Measurements from ENCODE around the gene GSK3B. TPM values are rescaled to one million over a fixed set of nuclear protein-coding genes. Genes with fewer than 3 reads are reported as not detected.

Gene GSK3B
- polyA plus RNA-seq, 3 donors = 16.2 to 20.6 (median 20.5) TPM

DNA sequence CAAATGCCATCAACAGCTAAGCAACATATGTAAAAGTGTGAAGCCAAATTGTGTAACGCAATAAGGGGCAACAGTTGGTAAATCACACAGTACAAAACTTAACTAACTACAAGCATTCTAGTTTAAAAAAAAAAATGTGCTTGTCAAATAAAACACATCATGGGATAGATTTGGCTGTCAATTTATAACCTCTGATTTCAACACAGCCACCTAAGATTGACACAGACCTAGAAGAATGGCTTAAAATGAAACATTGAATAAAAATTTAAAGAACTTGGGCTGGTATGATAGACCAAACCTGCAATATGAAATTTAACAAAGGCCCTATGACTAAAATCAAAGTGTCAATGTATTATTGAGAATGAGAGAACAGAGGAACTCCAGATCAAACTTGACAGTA is 164.0 kb downstream of the GSK3B start:
- peaks cover 0 to 2% (median 0%) of the 10 kb centered on the region in 3 donors for H3K27me3 Mint-ChIP-seq (ENCODE audit: low read depth in 3 of 3)
- Histone ChIP-seq H3K4me2 (replicated peaks; ENCODE audit: extremely low read depth, low read length, poor library complexity, severe bottlenecking) (no peak overlapping the region), H4K20me1 (ENCODE audit: insufficient read depth, low read length) (peaks cover 90% of the 10 kb centered on the region), H2AFZ (ENCODE audit: insufficient read depth, low read depth, low read length, poor library complexity, severe bottlenecking) (no peak overlapping the region), H3K27me3 (ENCODE audit: control insufficient read depth in 2 of 2, insufficient read depth in 2 of 2, low read length in 2 of 2) (no peaks in the 10 kb centered on the region), H3K9me3 (replicated peaks in 1 of 2; ENCODE audit: control insufficient read depth in 1 of 2, insufficient read depth in 1 of 2, low read length in 2 of 2) (no peaks in the 10 kb centered on the region), H3K27ac (ENCODE audit: low read depth in 1 of 2, low read length in 2 of 2) (no peak overlapping the region), H3K79me2 (ENCODE audit: insufficient read depth, low read length) (peaks cover 92% of the 10 kb centered on the region), H3K9ac (ENCODE audit: insufficient read depth, low read length, poor library complexity, severe bottlenecking) (no peak overlapping the region), H3K4me1 (ENCODE audit: control insufficient read depth in 1 of 2, insufficient read depth in 2 of 2, low read length in 2 of 2) (no peaks in the 10 kb centered on the region), H3K36me3 (replicated peaks in 1 of 2; ENCODE audit: control insufficient read depth in 1 of 2, insufficient read depth in 2 of 2, low read length in 2 of 2) (peaks cover 0 to 5% of the 10 kb centered on the region in 2 donors), H3K4me3 (replicated peaks in 1 of 3; ENCODE audit: low read depth in 2 of 3, low read length in 3 of 3) (no peak overlapping the region)
- no peak overlapping the region for H3K4me3 Mint-ChIP-seq
- peaks cover 2 to 6% of the 10 kb centered on the region in 2 donors for H3K36me3 Mint-ChIP-seq
- peaks cover 7% of the 10 kb centered on the region for H3K4me1 Mint-ChIP-seq
- TF ChIP-seq, protein P1, sequence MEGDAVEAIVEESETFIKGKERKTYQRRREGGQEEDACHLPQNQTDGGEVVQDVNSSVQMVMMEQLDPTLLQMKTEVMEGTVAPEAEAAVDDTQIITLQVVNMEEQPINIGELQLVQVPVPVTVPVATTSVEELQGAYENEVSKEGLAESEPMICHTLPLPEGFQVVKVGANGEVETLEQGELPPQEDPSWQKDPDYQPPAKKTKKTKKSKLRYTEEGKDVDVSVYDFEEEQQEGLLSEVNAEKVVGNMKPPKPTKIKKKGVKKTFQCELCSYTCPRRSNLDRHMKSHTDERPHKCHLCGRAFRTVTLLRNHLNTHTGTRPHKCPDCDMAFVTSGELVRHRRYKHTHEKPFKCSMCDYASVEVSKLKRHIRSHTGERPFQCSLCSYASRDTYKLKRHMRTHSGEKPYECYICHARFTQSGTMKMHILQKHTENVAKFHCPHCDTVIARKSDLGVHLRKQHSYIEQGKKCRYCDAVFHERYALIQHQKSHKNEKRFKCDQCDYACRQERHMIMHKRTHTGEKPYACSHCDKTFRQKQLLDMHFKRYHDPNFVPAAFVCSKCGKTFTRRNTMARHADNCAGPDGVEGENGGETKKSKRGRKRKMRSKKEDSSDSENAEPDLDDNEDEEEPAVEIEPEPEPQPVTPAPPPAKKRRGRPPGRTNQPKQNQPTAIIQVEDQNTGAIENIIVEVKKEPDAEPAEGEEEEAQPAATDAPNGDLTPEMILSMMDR (IDR thresholded peaks at IDR 0.05) = no peak
- WGBS (ENCODE audit: insufficient coverage) = no CpG with 5 or more reads among the region's 1 CpG
- H3K9me3 Mint-ChIP-seq = no peaks in the 10 kb centered on the region
- intact Hi-C loops (cut with micrococcal nuclease) = no loop called here
- DNase-seq = no peak
- peak overlapping the region in 2 of 7 donors; percentile 22 to 41 for H3K27ac Mint-ChIP-seq

DNA sequence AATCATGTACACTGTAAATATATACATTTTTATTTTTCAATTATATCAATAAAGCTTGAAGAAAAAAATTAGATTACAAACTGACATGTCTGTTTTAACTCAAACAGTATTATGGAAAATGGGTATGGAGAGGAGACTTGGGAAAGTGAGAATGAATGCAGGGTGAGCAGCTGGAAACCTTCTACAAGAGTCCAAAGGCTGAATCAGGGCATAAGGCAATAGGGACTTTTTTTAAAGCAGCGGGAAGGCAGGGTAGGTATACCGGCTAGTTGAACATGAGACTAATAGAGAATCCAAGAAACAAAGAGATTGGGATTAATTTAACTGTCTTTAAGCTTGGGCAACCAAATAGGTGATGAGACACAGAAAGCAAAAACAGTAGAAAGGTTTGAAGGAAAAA is 167.1 kb downstream of the GSK3B start:
- Histone ChIP-seq H3K27me3 (ENCODE audit: control insufficient read depth in 2 of 2, insufficient read depth in 2 of 2, low read length in 2 of 2) (no peaks in the 10 kb centered on the region), H3K4me3 (replicated peaks in 1 of 3; ENCODE audit: low read depth in 2 of 3, low read length in 3 of 3) (no peak overlapping the region), H3K4me1 (ENCODE audit: control insufficient read depth in 1 of 2, insufficient read depth in 2 of 2, low read length in 2 of 2) (no peaks in the 10 kb centered on the region), H3K36me3 (replicated peaks in 1 of 2; ENCODE audit: control insufficient read depth in 1 of 2, insufficient read depth in 2 of 2, low read length in 2 of 2) (peaks cover 0 to 5% of the 10 kb centered on the region in 2 donors), H4K20me1 (ENCODE audit: insufficient read depth, low read length) (peaks cover 76% of the 10 kb centered on the region), H3K79me2 (ENCODE audit: insufficient read depth, low read length) (peaks cover 72% of the 10 kb centered on the region), H3K27ac (ENCODE audit: low read depth in 1 of 2, low read length in 2 of 2) (no peak overlapping the region), H3K4me2 (replicated peaks; ENCODE audit: extremely low read depth, low read length, poor library complexity, severe bottlenecking) (no peak overlapping the region), H2AFZ (ENCODE audit: insufficient read depth, low read depth, low read length, poor library complexity, severe bottlenecking) (no peak overlapping the region), H3K9ac (ENCODE audit: insufficient read depth, low read length, poor library complexity, severe bottlenecking) (no peak overlapping the region), H3K9me3 (replicated peaks in 1 of 2; ENCODE audit: control insufficient read depth in 1 of 2, insufficient read depth in 1 of 2, low read length in 2 of 2) (no peaks in the 10 kb centered on the region)
- TF ChIP-seq, protein P1 (IDR thresholded peaks at IDR 0.05) = no peak
- Mint-ChIP-seq H3K27ac (no peak overlapping the region), H3K9me3 (no peaks in the 10 kb centered on the region), H3K4me1 (peaks cover 7% of the 10 kb centered on the region), H3K27me3 (ENCODE audit: low read depth in 3 of 3) (peaks cover 0 to 2% (median 0%) of the 10 kb centered on the region in 3 donors), H3K4me3 (no peak overlapping the region), H3K36me3 (no peaks in the 10 kb centered on the region)
- WGBS (ENCODE audit: insufficient coverage) = 100% methylated on average over 2 of the region's 2 CpGs
- DNase-seq = no peak
- intact Hi-C loops (cut with micrococcal nuclease) = no loop called here

Measured in CD14-positive monocyte (primary cell).